ENCODE data around the gene CHRNE.
"Not testable (repeated sequence)": the region's sequence is repeated elsewhere in the genome, so short reads cannot be mapped to it uniquely, and the experiment has no call there.

The CHRNE gene

DNA sequence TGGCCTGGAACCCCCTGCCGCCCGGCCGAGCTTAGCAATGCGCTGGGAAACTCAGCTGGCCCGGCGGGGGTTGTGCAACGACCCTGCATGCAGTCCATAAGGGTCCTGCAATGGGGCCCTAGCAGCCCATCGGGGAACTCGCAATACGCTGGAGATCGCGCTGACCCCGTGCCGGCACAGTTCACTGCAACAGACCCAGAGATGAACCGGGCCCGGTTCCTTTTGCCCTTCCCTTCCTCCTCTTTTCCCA lies 36.6 kb upstream of the CHRNE start:
- DNase-seq = no peak

DNA sequence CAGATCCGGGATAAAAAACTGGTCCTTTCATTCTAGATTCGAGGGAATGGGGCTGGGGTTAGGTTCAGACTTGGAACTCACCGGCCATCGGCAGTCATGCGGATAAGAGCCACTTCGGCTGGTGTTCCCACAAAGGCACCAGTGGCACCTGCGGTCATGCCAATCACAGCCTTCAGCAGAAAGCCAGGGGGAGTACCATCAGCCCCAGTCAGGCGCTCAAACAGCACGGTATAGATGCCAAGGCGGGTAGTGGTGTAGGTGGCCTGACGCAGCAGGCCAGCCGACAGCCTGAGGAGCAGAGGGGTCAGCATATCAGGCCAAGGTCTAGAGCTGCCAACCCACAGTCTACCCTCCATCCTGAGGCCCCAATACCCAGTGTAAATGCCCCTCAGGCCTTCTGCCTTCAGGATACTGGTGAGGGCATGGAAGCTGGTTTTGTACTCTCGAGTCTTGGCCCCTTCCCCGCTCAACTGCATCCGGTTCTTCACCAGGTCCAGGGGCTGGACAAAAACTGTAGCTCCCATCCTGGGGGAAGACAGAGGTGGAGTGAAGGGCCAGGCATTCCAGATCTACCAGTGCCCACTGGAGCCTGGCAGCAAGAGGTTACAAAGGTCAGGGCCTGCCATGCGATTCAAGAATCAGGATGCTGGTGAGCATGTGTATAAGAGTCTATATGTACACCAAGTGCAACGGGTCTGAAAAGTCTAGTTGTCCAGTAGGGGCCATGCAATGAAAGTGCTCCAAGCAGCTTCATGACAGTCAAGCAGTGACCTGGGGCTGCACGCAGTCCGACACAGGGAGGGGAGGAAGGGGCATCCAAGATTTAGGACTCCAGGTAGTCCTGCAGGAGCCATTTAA lies 36.0 kb upstream of the CHRNE start:
- DNase-seq = no peak

- DNase-seq = no peak
Measured at GRCh38 chr17:4938069-4938491, 35.2 kb upstream of the CHRNE start.

DNA sequence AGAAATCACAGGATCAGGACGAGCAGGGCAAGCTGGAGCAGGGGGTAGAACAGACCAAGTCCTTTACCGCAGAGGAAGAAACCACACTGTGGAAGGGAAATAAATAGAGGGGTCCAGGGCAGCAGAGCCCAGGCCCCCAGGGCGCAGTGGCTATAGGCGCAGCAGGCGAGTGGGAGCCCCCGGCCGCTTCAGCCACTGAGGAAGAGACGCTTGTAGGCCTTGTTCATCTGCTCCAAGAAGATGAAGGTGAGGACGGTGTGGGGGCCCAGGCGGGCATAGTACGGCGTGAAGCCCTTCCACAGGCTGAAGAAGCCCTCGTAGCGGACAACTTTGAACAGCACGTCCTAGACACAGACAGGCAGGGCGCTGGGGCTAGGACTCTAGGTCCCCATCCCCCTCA lies 34.7 kb upstream of the CHRNE start:
- no peak for DNase-seq

- DNase-seq = no peak
Measured at GRCh38 chr17:4936436-4936835, 33.5 kb upstream of the CHRNE start.

GRCh38 chr17:4935650-4936049 lies 32.8 kb upstream of the CHRNE start:
- DNase-seq = no peak

DNA sequence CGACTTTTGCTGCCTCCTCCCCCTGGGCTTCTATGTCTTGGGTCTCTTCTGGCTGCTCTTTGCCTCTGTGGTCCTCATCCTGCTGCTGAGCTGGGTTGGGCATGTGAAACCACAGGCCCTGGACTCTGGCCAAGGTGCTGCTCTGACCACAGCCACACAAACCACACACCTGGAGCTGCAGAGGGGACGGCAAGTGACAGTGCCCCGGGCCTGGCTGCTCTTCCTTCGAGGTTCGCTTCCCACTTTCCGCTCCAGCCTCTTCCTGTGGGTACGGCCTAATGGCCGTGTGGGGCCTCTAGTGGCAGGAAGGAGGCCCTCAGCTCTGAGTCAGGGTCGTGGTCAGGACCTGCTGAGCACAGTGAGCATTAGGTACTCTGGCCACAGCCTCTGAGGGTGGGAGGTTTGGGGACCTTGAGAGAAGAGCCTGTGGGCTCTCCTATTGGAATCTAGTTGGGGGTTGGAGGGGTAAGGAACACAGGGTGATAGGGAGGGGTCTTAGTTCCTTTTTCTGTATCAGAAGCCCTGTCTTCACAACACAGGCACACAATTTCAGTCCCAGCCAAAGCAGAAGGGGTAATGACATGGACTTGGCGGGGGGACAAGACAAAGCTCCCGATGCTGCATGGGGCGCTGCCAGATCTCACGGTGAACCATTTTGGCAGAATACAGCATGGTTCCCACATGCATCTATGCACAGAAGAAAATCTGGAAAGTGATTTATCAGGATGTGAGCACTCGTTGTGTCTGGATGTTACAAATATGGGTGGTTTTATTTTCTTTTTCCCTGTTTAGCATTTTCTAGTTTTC lies 31.5 kb upstream of the CHRNE start:
- peak in 1 of 2 experiments; percentile 41 for DNase-seq

DNA sequence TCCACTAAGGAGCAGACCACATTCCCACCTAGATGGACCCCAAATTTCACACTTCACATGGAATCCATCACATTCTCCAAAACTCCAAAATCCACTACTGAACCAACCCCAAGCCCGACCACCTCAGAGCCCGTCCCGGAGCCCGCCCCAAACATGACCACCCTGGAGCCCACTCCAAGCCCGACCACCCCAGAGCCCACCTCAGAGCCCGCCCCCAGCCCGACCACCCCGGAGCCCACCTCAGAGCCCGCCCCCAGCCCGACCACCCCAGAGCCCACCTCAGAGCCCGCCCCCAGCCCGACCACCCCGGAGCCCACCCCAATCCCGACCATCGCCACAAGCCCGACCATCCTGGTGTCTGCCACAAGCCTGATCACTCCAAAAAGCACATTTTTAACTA lies 30.7 kb upstream of the CHRNE start:
- DNase-seq = no peak

DNA sequence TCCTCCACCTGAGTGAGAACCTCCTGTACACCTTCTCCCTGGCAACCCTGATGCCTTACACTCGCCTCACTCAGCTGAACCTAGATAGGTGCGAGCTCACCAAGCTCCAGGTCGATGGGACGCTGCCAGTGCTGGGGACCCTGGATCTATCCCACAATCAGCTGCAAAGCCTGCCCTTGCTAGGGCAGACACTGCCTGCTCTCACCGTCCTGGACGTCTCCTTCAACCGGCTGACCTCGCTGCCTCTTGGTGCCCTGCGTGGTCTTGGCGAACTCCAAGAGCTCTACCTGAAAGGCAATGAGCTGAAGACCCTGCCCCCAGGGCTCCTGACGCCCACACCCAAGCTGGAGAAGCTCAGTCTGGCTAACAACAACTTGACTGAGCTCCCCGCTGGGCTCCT lies 29.9 kb upstream of the CHRNE start:
- no peak for DNase-seq

- DNase-seq = no peak
Measured at GRCh38 chr17:4931963-4932362, 29.1 kb upstream of the CHRNE start, which contains the start of gene GP1BA. TSS of gene GP1BA (plus strand) at chr17:4932277. CDS start at chr17:4932605, 328 bp downstream.

- DNase-seq = no peak
Measured at GRCh38 chr17:4928881-4929280, 26.0 kb upstream of the CHRNE start.

DNA sequence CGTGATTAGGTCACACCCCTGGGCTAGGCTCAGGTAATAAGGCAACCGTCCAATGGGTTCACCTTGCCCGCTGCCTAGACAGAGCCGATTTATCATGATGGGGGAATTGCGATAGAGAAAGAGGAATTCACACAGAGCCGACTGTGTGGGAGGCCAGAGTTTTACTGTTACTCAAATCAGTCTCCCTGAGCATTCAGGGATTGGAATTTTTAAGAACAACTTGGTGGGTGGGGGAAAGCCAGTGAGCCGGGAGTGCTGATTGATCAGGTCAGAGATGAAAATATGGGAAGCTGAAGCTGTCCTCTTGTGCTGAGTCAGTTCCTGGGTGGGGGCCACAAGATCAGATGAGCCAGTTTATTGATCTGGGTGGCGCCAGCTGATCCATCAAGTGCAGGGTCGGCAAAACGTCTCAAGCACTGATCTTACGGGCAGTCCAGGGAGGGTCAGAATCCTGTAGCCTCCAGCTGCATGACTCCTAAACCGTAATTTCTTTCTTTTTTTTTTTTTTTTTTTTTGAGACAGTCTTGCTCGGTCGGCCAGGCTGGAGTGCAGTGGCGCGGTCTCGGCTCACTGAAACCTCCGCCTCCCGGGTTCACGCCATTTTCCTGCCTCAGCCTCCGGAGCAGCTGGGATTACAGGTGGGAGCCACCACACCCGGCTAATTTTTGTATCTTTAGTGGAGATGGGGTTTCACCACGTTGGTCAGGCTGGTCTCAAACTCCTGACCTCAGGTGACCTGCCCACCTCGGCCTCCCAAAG lies 23.9 kb upstream of the CHRNE start:
- DNase-seq = not testable (repeated sequence)

DNA sequence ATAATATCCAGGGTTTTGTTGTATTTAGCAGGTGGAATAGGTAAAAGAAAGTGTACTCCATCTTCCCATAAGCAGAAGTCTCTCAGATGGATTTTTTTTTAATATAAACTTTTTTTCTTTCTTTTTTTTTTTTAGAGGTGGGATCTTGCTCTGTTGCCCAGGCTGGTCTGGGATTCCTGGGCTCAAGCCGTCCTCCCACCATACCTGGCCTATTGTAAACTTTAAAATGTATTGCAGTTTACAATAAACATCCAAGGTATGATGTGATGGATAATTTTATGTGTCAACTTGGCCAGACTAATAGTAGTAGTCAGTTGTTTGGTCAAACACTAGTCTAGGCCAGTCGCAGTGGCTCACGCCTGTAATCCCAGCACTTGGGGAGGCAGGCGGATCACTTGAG lies 18.4 kb upstream of the CHRNE start:
- no peak for DNase-seq

DNA sequence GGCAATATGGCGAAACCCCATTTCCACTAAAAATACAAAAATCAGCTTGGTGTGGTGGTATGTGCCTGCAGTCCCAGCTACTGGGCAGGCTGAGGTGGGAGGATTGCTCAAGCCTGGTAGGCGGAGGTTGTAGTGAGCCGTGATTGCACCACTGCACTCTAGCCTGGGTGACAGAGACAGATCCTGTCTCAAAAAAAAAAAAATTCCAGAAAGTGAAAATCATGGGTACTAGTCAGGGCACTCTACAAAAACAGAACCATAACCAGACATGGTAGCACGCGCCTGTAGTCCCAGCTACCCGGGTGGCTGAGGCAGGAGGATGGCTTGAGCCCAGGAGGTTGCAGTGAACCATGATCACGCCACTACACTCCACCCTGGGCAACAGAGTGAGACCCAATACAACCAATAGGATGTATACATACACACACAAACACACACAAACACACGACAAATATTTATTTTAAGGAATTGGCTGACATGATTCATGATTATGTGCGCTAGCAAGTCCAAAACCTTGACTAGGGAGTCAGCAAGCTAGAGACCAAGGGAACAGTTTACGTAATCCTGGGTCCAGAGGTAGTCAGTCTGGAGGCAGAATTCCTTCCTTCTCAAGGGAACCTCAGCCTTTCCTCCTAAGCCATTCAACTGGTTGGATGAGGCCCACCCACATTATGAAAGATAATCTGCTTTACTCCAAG lies 17.6 kb upstream of the CHRNE start:
- no peak for DNase-seq

GRCh38 chr17:4919511-4920047 lies 16.7 kb upstream of the CHRNE start:
- no peak for DNase-seq

GRCh38 chr17:4914551-4914950 lies 11.7 kb upstream of the CHRNE start:
- not testable (repeated sequence) for DNase-seq

GRCh38 chr17:4913994-4914393 lies 11.1 kb upstream of the CHRNE start:
- no peak for DNase-seq

- DNase-seq = peak; percentile 10 to 77
Measured at GRCh38 chr17:4908711-4909496, 6.0 kb upstream of the CHRNE start.

DNA sequence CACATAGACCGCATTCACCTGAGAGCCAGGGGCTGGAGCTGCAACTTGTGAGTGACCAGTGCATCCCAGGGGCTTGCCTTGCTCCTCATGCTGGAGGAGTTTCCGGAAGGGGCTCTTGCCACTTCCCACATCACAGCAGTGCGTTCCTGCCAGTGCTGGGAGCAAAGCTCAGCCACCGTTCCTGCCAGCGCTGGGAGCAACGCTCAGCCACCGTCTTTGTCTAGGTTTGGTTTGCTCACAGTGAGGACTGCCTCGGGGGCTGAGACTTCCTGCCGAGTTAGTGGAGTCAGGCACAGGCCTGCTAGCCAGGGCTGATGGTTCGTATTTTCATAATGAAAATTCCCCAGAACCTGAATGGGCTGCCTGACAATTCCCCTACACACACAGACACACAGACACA lies 5.4 kb upstream of the CHRNE start:
- no peak for DNase-seq

DNA sequence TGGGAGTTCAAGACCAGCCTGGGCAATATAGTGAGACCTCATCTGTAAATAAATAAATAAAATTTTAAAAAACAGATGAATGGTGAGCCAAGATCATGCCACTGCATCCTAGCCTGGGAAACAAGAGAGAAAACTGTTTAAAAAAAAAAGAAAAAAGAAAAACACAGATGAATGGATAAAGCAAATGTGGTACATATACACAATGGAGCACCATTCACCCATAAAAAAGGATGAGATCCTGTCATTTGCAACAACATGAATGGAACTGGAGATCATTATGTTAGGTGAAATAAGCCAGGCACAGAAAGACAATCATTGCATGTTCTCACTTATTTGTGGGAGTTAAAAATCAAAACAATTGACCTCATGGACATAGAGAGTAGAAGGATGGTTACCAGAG lies 3.7 kb upstream of the CHRNE start:
- DNase-seq = not testable (repeated sequence)

GRCh38 chr17:4902540-4902939 lies 358 bp downstream of the CHRNE start:
- DNase-seq = no peak
